Islet of Langerhans (tissue), 1 donor: ENCODE data around the gene CHTF18.
"Not testable (repeated sequence)": the region's sequence is repeated elsewhere in the genome, so short reads cannot be mapped to it uniquely, and the experiment has no call there.

Experiments
- FAIRE-seq: peaks from one replicate; lab custom pipeline; 2011; peaks lifted over from hg19 to GRCh38; lab: Jason Lieb, UNC

Gene CHTF18

DNA sequence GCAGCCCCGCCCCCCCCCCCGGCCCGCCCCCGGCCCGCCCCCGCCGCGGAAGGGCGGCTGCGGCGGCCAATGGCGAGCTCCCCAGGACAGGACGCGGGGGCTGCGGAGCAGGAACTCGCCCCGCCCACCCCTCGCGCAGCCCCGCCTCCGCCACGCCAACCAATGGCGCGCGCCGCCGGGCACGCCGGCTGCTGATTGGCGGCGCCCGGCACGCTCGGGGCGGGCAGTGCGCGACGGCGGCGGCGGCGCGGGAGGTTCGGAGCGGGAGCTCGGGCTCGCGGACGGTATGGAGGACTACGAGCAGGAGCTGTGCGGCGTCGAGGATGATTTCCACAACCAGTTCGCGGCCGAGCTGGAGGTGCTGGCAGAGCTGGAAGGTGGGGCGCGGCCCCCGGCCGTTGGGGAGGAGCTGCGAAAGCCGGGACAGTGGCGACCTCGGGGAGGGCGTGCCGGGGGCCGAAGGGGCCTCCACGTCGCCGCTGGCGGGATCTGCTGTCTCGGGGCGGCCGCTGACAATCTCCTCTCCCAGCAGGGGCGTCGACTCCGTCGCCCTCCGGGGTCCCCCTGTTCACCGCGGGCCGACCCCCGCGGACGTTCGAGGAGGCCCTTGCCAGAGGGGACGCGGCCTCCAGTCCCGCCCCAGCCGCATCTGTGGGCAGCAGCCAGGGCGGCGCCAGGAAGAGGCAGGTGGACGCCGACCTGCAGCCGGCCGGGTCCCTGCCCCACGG is at the start of gene CHTF18:
TSS of gene CHTF18 (plus strand) at position 222 of the 728 bp plus-strand sequence. CDS start at position 287, 65 bp downstream.
- no peak for FAIRE-seq

DNA sequence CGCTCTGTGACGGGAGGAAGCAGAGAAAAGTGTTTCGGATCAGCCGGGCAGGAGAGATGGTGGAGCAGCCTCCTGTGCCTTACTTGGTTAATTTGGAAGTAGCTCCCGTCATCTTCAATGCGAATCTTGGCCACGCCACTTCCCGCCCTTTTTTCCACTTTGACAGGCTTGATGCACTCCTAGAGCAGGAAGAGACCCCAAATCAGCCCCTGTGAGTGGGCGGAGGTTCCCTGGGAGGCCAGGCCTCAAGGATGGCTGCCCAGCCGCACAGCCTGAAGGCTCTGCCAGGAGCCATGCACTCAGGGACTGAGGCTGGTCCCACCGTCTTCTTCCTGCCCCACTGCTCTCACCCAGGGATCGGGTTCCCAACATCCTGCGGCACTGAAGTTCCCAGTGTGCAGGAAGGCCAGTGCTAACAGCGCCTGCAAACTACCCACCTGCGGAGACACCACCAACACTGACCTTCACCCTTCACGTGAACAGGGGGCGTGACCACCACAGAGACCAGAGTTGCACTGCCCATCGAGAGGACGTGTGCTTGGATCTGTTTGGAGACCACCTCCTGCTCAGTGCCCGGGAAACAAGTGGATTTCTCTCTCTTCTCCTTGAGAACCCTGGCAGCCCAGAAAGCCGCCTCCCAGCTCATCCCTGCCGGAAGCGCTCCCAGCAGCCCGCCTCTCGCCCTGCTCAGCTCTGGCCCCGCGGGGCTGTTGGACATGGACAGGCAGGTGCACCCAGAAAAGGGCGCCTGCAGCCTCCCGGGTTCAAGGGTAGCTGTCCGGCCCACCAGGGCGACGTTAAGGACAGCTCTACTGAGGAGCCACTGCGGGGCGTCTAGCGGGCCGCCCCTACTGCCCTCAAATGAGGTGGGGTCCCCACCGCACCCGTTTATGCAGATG is 48.6 kb upstream of the CHTF18 start:
- FAIRE-seq: no peak

DNA sequence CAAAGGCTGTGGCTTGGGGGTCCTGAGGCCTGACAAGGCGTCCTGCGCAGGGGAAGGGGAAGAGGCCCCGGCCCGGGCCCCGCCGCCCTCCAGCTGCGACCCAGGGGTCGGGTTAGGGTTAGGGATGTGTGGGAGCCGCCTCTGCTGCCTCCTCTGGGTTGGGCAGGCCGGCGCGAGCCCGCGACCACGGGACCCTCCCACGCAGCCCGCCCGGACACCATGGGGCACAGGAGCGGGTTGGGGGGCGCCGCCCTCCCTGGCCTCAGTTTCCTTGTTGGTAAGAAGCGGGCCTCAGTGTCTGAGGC is 48.0 kb upstream of the CHTF18 start:
- no peak for FAIRE-seq

DNA sequence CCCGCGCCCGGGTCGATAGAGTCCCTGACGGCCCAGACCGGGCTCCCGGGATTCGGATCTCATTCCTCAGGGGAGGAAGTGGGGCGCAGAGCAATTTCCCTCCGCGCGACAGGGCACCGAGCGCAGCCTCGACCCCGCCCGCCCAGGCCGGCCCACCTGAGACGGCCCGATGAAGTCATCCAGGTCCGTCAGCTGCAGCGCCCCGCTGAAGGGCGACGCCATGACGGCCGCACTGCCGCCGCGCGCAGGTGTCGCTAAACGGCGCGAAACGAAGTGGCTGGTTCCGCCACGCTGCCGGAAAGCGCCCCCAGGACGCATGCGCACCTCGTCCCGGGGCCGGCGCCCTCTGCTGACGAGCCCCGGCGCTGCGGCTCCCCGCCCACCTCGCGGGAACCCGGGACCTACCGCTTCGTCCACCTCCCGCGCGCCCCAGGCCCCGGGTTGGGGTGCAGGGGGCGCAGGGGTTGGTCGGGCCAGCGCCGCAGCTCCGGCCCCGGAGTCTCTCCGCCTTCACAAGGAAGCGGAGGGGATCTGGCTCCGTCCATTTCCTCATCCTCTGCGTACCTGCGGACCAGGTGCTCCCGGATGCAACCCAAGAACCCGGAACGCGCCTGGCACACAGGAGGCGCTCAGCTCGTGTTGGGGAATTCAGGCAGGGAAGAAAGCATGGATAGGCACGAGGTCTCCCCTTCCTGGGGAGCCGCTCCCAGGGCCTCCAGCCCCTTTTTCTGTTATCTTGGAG is 47.5 kb upstream of the CHTF18 start, which contains the start of gene CIAO3:
TSS of gene CIAO3 (minus strand) at position 234 of the 742 bp plus-strand sequence. CDS start at position 222, 12 bp downstream.
- FAIRE-seq: no peak

DNA sequence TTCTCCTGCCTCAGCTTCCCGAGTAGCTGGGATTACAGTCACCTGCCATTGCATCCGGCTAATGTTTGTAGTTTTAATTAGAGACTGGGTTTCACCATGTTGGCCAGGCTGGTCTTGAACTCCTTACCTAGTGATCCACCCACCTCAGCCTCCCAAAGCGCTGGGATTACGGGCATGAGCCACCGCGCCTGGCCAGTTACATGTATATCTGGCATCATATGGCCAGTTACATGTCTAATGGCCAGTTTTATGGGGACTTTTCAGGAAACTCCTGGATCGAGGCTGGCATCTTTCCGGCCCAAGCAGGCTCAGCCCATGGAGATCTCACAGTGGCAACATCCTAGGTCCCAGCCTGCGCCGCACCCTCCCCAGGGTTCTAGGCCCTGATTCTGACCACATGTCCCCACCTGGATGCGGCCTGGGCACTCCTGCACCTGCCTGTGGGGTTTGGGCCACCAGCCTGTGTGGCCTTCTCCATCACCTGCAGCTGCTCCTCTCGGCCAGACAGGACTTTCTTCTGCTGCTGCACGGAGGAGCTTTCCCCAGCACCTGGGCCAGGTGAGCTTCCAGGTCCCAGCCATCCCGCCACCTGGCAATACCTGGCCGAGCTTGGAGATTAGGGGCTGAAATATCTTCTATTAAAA is 46.3 kb upstream of the CHTF18 start:
- no peak for FAIRE-seq

DNA sequence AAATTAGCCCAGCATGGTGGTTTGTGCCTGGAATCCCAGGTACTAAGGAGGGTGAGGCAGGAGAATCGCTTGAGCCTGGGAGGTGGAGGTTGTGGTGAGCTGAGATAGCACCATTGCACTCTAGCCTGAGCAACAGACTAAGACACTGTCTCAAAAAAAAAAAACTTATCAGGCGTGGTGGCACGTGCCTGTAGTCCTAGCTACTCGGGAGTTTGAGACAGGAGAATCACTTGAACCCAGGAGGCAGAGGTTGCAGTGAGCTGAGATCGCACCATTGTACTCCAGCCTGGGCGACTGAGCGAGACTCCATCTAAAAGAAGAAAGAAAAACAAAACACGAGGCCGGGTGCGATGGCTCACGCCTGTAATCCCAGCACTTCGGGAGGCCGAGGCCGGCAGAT is 45.5 kb upstream of the CHTF18 start:
- not testable (repeated sequence) for FAIRE-seq

- no peak for FAIRE-seq
Observed at GRCh38 chr16:743794-744500, 44.5 kb upstream of the CHTF18 start.

- FAIRE-seq: no peak
Observed at GRCh38 chr16:745739-746138, 42.7 kb upstream of the CHTF18 start.

DNA sequence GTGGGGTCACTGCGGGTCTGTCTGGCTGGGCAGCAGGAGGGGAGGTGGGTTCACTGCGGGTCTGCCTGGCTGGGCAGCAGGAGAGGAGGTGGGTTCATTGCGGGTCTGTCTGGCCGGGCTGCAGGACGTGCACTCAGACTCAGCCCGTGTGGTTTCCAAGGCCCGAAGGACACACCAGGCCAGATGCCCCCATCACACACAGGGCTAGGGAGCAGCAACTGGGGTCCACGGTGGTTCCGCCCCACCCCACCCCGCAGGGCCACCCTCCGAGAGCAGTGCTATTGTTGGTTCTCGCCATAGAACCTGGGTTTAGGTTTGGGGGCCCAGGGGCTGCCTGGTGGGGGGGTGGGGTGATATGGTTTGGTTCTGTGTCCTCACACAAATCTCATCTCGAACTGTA is 41.8 kb upstream of the CHTF18 start:
- no peak for FAIRE-seq

- no peak for FAIRE-seq
Observed at GRCh38 chr16:747978-748746, 40.3 kb upstream of the CHTF18 start.

DNA sequence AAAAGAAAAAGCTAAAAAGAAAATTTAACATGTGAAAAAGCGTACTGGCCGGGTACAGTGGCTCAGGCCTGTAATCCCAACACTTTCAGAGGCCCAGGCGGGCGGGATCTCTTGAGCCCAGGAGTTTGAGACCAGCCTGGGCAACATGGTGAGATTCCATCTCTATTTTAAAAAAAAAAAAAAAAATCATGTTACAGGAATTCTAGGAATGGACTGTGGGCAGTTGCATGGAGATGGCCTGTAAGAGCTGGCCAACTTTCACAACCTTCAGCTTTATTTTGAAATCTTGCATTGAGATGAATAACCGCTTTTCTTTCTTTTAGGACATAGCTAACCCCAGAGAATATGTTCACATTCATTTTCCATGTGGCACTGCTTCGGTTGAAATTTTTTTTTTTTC is 39.4 kb upstream of the CHTF18 start:
- FAIRE-seq: no peak

DNA sequence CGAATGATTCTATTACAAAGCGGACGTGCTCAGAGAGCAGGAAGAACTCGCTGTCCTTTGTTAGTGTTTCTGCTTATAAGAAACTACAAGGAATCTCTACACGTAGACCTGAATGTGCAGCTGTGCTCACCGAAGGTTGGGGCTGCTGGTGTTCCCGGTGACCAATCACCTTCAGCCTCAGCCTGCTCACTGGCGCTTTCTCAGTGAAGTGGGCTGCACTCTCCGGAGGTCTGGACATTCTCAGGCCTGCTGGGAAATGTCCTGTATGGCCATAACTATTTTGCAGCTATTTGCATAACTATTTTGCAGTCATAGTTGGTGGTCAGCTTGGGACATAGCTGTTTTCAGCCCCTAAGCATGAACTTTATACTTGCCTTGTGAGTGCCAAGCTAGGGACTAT is 37.9 kb upstream of the CHTF18 start:
- FAIRE-seq: no peak

DNA sequence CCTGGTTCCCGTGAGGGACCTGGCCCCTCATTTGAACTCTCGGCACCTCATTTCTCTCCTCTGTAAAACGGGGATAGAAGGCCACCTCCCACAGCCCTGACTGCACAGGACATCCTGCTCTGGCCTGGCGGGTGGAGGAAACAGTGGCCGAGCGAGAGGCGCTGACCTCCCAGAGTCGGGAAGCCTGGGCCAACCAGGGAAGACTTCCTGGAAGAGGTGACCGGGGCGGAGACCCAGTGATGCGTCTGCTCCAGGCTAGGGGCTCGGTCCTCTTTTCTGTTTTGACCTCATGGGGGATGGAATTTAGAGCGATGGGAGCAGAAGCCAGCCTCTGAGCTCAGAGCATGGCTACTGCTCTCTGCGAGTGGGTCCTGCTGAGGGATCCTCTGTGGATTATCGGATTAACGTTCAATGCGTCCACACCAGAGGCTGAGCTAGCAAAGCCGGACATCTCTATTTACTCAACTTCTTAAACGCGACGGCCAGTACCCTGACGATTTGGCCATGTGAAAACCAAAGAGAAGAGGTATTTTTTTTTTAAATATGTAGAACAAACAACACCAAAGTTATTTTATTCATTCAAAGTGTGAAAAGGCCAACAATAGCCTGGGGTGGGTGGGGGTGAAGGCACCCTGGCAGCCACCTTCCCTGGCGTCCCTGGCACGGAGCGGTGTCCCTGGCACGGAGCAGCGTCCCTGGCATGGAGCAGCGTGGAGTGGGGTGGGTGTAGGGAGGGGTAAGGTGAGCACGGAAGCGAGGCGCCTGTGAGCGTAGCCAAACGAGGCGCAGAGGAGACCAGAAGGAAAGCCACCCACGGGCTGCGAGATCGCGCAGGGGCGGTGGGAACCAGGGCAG is 37.0 kb upstream of the CHTF18 start:
- no peak for FAIRE-seq

- FAIRE-seq: no peak
Observed at GRCh38 chr16:752007-752312, 36.5 kb upstream of the CHTF18 start.

- not testable (repeated sequence) for FAIRE-seq
Observed at GRCh38 chr16:754121-754607, 34.3 kb upstream of the CHTF18 start.

- no peak for FAIRE-seq
Observed at GRCh38 chr16:754656-755055, 33.8 kb upstream of the CHTF18 start.

DNA sequence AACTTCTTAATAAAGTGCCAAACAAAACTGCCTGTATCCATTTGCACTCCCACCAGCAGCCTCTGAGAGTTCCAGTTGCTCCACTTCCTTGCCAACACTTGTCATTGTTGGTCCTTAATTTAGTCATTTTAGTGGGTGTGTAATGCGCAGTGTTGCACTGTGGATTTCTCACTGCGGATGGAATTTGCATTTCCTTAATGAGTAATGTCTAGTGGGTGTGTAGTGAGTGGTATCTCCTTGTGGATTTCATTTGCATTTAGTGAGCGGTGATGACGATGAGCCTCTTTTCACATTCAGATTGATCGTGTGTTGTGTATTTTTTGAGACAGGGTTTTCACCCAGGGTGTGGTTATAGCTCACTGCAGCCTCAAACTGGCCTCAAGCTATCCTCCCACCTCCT is 32.0 kb upstream of the CHTF18 start:
- FAIRE-seq: no peak

- no peak for FAIRE-seq
Observed at GRCh38 chr16:759110-759910, 29.1 kb upstream of the CHTF18 start.

DNA sequence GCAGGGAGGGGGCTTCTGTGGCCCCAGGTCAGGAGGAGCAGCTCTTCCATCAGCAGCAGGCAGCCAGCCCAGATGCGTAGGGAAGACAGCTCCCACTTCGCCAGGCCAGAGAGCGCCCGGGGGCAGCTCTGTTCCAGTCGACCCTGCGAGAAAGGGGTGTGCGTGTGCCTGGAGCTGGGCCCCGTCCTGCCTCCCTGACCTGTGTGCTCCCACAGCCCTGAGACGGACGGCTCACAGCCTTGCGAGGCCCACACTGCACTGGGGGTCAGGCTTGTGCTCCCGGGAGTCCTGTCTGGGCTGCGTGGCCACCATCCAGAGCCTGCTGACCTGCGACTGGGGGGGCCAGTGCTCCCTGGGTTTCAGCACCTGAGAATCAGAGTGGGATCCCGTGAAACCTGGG is 28.4 kb upstream of the CHTF18 start:
- no peak for FAIRE-seq
